ENCODE results near the gene NEURL2. TPM values are rescaled to one million over a fixed set of nuclear protein-coding genes. Genes with fewer than 3 reads are reported as not detected.

NEURL2 gene
- total RNA-seq, 4 donors from 2014 or later, result 0.29 to 11.5 (median 4.7) TPM

GRCh38 chr20:45924391-45925261, 33.6 kb upstream of the NEURL2 start:
- peak overlapping the region; percentile 78 to 94 for H3K27ac ChIP-seq
- intact Hi-C loops (cut with DNase I; ENCODE audit: low total_unique reads), result no loop called here
- no peaks in the 10 kb centered on the region for H3K36me3 ChIP-seq
- peak overlapping the region in 1 of 2 donors; percentile 4 for H3K4me3 ChIP-seq
- peaks cover 0 to 10% of the 10 kb centered on the region in 2 donors for H3K4me1 ChIP-seq
- no peak for TF ChIP-seq POLR2A (IDR thresholded peaks at IDR 0.05)
- TF ChIP-seq CTCF (IDR thresholded peaks at IDR 0.05), result no peak
- peak; percentile 62 to 77 for DNase-seq
- no peaks in the 10 kb centered on the region for H3K9me3 ChIP-seq
- H3K27me3 ChIP-seq, result no peaks in the 10 kb centered on the region

- H3K27me3 ChIP-seq, result no peaks in the 10 kb centered on the region
- no peak for DNase-seq
- TF ChIP-seq CTCF (IDR thresholded peaks at IDR 0.05) (no peak), POLR2A (IDR thresholded peaks at IDR 0.05) (no peak)
- H3K4me3 ChIP-seq, result no peak overlapping the region
- H3K36me3 ChIP-seq, result no peaks in the 10 kb centered on the region
- H3K27ac ChIP-seq, result peak overlapping the region; percentile 76 to 82
- intact Hi-C loops (cut with DNase I; ENCODE audit: low total_unique reads), result no loop called here
- H3K4me1 ChIP-seq, result peaks cover 0 to 17% of the 10 kb centered on the region in 2 donors
- no peaks in the 10 kb centered on the region for H3K9me3 ChIP-seq
Observed at GRCh38 chr20:45921337-45922189, 30.6 kb upstream of the NEURL2 start.

- peaks cover 0 to 17% of the 10 kb centered on the region in 2 donors for H3K4me1 ChIP-seq
- intact Hi-C loops (cut with DNase I; ENCODE audit: low total_unique reads), result no loop called here
- no peaks in the 10 kb centered on the region for H3K9me3 ChIP-seq
- no peak overlapping the region for H3K4me3 ChIP-seq
- TF ChIP-seq CTCF (IDR thresholded peaks at IDR 0.05), result no peak
- TF ChIP-seq POLR2A (IDR thresholded peaks at IDR 0.05), result no peak
- H3K36me3 ChIP-seq, result no peaks in the 10 kb centered on the region
- H3K27me3 ChIP-seq, result no peaks in the 10 kb centered on the region
- DNase-seq, result no peak
- H3K27ac ChIP-seq, result peak overlapping the region; percentile 76 to 82
Observed at GRCh38 chr20:45920462-45921336, 29.7 kb upstream of the NEURL2 start.

GRCh38 chr20:45919542-45920399, 28.8 kb upstream of the NEURL2 start:
- H3K4me1 ChIP-seq, result peaks cover 0 to 17% of the 10 kb centered on the region in 2 donors
- TF ChIP-seq POLR2A (IDR thresholded peaks at IDR 0.05), result no peak
- no peak for TF ChIP-seq CTCF (IDR thresholded peaks at IDR 0.05)
- no peaks in the 10 kb centered on the region for H3K9me3 ChIP-seq
- DNase-seq, result peak; percentile 72 to 84
- intact Hi-C loops (cut with DNase I; ENCODE audit: low total_unique reads), result no loop called here
- H3K36me3 ChIP-seq, result no peaks in the 10 kb centered on the region
- H3K27me3 ChIP-seq, result no peaks in the 10 kb centered on the region
- H3K4me3 ChIP-seq, result no peak overlapping the region
- peak overlapping the region; percentile 76 to 82 for H3K27ac ChIP-seq

Data from uterus (tissue), 4 donors.